Measurements from ENCODE around the gene NTRK1.
A peak's percentile ranks its signal among the peaks of the same experiment; 100 is the strongest.

Gene NTRK1

DNA sequence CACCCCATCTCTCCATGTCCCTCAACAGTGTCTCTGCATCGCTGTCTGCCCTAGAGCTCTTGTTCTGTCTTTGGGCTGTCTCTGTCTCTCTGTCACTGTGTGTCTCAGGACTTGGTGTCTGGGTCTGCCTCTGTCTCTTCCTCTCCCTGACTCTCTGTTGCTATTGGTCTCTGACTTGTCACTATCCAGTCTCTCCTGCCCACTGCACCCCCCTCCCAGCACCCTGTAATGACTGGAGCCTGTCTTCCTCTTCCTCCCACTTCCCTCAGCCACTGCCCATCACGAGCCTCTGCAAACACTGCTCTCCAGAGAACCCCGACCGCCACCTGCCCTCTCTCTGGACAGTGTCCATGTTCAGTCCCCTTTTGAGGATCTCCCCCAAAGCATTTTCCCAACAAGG is 45.0 kb downstream of the NTRK1 start:
- H3K4me3 ChIP-seq (ENCODE audit: low read depth, low read length): no peak overlapping the region
- TF ChIP-seq CTCF (IDR thresholded peaks at IDR 0.05; ENCODE audit: borderline replicate concordance, insufficient read depth, low read depth, low read length): no peak

GRCh38 chr1:156906206-156906906 is 45.7 kb downstream of the NTRK1 start:
- TF ChIP-seq CTCF (IDR thresholded peaks at IDR 0.05; ENCODE audit: borderline replicate concordance, insufficient read depth, low read depth, low read length): no peak
- H3K4me3 ChIP-seq (ENCODE audit: low read depth, low read length): no peak overlapping the region

DNA sequence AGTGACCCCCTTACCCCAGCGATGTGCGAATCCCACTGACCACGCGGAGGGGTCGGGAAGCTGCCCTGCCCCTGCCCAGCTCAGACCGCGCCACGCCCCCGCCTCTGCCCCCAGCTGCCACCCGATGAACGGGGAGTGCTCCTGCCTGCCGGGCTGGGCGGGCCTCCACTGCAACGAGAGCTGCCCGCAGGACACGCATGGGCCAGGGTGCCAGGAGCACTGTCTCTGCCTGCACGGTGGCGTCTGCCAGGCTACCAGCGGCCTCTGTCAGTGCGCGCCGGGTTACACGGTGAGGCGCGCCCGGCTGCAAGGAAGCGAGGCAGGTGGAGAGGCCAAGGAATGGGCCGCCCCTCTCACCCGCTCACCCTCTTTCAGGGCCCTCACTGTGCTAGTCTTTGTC is 47.9 kb downstream of the NTRK1 start:
- no peak overlapping the region for H3K4me3 ChIP-seq (ENCODE audit: low read depth, low read length)
- no peak for TF ChIP-seq CTCF (IDR thresholded peaks at IDR 0.05; ENCODE audit: borderline replicate concordance, insufficient read depth, low read depth, low read length)

DNA sequence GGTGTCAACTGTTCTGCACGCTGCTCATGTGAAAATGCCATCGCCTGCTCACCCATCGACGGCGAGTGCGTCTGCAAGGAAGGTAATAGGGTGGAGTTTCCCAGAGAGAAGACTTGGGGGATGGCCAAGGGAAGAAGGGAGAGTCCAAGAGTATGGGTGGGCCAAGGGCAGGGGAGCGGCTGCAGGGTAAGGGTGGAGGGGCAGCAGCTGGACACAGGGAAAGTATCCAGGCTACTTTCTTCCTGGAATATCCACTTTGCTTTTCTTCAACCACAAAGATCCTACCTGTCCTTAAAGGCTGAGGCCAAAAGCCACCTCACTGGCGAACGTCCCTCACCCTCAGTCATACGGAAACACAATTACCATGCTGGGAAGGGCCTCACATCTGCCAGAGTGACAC is 48.3 kb downstream of the NTRK1 start:
- TF ChIP-seq CTCF (IDR thresholded peaks at IDR 0.05; ENCODE audit: borderline replicate concordance, insufficient read depth, low read depth, low read length): no peak
- no peak overlapping the region for H3K4me3 ChIP-seq (ENCODE audit: low read depth, low read length)

DNA sequence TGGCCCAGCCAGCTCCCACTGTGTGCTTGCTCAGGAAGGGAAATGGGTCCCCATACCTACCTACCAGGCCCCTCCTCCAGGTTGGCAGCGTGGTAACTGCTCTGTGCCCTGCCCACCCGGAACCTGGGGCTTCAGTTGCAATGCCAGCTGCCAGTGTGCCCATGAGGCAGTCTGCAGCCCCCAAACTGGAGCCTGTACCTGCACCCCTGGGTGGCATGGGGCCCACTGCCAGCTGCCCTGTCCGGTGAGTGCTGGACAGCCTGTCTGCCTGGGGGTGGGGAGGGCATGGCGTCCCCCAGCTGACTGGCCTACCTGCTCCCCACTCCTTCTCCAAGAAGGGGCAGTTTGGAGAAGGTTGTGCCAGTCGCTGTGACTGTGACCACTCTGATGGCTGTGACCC is 49.0 kb downstream of the NTRK1 start:
- no peak for TF ChIP-seq CTCF (IDR thresholded peaks at IDR 0.05; ENCODE audit: borderline replicate concordance, insufficient read depth, low read depth, low read length)
- H3K4me3 ChIP-seq (ENCODE audit: low read depth, low read length): no peak overlapping the region

DNA sequence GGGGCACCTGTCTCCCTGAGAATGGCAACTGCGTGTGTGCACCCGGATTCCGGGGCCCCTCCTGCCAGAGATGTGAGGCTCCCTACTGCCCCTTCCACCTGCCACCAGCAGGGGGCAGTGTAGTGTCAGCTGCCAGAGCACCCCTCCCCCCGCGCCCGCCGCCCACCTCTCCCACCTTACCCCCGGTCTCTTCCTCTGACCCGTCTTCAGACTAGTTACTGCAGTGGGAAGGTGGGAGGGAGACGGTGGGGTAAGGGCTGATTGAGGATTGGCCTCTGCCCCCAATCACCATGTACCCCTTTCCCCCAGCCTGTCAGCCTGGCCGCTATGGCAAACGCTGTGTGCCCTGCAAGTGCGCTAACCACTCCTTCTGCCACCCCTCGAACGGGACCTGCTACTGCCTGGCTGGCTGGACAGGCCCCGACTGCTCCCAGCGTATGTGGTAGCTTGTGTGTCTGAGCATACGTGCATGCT is 49.7 kb downstream of the NTRK1 start:
- peak; percentile 91 for TF ChIP-seq CTCF (IDR thresholded peaks at IDR 0.05; ENCODE audit: borderline replicate concordance, insufficient read depth, low read depth, low read length)
- H3K4me3 ChIP-seq (ENCODE audit: low read depth, low read length): no peak overlapping the region

DNA sequence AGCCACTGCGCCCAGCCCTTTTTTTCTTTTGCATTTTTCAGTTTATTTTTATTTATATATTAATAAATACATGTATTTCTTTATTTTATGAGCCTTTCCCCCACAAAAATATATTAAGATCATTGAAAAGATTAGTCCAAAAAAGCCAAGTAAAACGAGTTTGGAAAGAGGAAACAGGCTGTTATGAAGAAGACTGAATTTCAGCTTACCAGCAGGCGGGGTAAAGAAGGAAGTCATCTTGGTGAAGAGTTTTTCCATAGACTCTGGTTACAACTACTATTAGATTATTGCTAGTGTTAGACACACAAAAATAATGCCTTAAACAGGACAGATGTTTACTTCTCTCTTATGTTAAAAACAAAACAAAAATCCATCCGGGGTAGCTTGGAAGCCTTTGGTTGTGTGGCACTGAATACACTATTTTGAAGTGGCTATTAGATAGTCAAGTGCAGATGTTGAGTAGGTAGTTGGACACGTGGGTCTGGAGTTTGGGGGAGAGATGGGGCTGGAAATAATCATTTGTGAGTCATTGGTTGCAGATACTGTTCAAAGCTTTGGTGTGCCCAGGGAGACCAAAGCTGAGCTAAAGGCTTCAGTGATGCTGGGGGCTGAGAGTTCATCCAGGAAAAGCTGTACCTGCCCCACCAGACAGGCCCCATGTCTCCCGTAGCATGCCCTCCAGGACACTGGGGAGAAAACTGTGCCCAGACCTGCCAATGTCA is 51.1 kb downstream of the NTRK1 start:
- no peak for TF ChIP-seq CTCF (IDR thresholded peaks at IDR 0.05; ENCODE audit: borderline replicate concordance, insufficient read depth, low read depth, low read length)
- no peak overlapping the region for H3K4me3 ChIP-seq (ENCODE audit: low read depth, low read length)

Measured in GM12875 (cell line).